HG02678 (cell line): ENCODE results near the gene RAD23B.

ENCODE experiments used
- ATAC-seq: cut with Tn5 transposase; IDR thresholded peaks from one replicate; pipeline ENCODE4 v1.9.1; 2021; ENCODE audit warnings: mild to moderate bottlenecking, moderate library complexity; ENCODE audit not compliant: unreplicated experiment

The RAD23B gene

DNA sequence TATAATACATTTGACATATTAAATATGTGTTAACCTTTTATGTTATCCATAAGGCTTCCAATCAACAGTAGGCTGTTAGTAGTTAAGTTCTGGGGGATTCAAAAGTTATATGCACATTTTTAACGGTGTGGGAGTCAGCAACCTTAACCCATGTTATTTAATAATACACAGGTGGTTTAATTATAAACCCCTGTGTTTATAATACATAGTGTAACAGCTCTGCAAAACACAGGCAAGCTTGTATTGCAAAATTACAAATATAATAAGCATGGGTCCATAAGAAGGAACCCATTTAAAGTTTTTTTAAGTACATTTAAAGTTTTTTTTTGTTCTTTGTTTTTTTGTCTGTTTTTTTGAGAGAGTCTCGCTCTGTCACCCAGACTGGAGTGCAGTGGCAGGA, 14.5 kb upstream of the RAD23B start:
- no peak for ATAC-seq

DNA sequence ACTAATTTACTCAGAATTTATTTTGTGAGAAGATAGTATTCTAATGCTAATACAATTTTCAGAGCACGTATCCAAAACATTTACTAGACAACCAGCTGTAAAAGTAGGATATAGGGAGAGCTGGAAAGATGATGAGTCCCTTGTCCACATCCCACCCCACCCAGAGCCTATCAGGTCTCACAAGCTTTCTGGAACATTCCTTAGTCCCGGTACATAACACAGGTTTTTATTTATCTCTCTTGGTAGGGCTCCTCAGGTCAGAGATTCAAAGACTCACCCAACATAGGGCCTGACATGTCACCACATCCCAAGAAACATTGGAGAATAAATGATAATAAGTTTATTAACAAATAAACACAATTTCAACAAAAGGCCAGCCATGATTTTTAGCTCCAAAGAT, 13.8 kb upstream of the RAD23B start:
- ATAC-seq = no peak

DNA sequence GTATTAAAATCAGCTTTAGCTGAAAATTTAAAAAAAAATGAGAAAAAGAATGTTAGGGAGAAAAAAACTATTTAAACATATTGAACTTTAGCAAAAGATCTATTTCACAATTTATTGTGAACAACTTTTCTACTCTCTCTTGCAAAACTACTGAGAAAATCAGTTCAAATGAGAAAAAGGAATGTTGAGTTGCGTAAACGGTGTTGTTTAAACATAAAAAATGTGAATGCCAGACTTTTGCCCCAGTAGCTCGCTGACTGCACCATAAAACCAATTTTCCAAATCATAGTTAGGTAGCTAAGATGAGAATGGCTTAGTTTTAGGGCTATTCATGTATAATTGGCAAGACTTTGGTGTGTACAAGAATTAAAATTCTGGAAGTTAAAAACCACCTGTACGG, 13.4 kb upstream of the RAD23B start:
- ATAC-seq = no peak

DNA sequence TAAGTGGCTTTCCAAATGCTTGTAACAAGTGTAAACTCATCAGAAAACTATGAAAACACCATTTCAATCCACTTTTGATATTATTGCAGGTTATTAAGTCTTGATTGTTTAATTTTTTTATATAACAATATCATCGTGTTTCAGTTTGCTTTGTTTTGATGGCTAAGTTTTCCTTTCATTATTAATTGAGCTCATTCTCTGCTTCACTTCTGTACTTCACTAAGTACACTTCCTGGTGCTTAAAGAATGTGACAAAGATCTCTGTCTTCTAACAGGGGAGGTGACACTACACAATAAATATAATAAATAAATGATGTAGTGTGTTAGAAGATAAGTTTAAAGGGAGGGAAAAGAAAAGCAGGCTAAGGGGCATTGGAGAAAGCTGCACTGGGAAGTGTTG, 13.0 kb upstream of the RAD23B start:
- ATAC-seq = no peak

DNA sequence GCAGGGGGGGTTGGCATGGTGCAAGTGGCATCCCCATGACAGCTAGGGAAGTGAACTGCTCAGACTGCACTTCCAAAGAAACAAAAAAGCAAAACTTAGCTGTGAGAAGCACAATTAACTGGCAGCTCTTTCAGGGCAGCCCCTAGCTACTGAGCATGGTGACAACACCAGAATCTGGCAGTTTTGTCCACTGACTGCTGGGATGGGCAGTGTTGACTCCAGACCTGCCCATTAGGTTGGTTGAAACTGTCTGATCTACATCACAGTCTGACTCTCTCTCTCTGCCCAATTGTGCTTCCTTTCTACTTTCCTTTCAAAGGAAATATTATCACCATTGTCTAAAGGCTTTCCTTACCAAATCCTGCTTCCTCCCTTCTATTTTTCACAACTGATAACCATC, 12.5 kb upstream of the RAD23B start:
- no peak for ATAC-seq

DNA sequence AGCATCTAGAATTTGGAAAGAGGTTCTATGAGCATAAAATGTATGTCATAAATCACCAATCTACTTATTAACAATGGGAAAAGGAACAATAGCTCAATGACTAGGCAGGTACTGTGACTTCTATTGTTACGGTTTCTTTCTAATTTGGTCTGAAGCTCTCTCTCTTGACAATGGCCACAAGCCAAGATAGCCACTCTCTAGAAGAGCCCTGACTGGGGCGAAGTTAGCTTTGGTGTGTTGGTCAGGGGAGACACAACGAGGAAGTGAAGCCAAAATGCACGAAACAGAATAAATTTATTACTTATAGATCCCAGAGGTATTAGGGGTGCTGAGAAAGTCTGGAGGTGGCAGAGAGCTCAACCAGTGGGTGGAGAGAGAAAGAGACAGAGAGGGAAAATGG, 9.4 kb upstream of the RAD23B start:
- no peak for ATAC-seq

DNA sequence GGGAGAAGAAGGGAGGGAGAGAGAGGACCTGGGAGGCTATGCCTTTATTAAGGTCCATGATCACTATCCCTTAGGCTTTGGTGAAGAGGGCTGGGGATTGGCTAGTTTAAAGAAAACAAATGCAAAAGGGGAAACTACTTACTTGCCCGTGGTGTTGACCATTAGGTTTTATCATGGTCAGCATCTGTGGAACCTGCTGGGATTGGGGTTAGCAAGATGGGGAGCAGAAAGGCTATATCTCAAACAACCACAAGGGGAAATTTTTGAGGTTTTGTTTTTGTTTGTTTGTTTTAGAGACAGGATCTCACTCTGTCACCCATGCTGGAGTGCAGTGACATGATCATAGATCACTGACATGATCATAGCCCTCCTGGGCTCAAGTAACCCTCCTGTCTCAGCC, 9.0 kb upstream of the RAD23B start:
- ATAC-seq = no peak

DNA sequence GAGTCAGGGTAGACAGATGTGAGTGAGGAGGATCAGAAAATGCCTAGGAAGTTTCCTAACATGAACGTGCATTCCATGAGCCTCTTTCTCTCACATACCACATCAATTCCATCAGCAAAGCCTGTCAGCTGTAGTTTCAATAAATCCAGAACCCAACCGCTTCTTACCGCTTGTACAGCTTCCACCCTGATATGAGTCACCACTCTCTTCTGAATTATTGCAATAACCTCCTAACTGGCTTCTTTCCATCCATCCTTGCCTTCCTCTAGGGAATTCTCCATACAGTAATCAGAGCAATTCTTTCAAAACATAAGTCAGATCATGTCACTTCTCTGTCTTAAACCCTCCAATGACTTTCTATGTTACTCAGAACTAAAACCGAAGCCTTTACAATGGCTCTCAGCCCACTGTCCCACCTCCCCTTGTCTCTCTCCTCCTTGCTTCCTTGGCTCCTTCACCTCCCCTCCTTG, 8.1 kb upstream of the RAD23B start:
- no peak for ATAC-seq

DNA sequence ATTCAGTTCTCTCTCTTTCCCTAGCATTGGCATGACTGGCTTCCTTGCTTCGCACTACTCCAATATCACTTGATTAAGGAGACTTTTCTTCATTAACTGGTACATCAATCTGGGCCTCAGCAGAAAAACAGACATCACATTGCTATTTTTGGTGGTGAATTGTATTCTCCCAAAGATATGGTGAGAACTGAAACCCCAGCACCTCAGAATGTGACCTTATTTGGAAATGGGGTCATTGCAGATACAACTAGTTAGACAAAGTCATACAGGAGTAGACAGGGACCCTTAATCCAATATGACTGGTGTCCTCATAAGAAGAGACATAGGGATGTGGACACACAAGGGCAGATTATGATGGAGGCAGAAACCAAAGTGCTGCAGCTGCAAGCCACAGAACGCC, 7.5 kb upstream of the RAD23B start:
- ATAC-seq = no peak

DNA sequence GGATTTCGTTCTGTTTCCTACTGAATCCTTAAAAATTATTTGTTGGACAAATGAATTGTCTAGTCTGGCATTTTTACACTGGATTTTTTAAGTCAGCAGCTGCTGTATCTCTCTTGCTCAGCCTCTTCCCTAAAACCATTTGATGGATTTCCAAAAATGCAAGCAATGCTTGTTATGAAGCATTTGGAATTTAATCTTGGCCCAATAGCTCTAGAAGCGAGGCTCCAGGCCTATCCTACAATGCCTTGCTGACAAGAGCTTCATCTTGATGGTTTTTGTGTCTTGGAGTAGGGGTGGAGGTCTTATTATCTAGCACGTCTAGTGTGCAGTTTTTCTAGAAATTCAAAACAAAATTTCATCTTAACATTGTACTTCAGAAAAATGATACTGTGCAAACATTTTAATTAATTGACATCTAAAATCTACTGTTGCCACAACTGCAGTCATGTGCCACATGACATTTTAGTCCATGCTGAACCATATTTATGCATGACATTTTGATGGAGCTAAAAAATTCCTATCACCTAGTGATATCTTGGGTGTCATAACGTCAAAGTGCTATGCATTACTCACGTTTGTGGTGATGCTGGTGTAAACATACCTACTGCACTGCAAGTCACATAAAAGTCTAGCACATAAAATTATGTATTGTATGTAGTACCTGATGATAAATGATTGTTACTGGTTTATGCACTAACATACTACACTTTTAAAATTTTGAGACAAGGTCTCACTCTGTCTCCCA, 5.9 kb upstream of the RAD23B start:
- ATAC-seq = no peak

DNA sequence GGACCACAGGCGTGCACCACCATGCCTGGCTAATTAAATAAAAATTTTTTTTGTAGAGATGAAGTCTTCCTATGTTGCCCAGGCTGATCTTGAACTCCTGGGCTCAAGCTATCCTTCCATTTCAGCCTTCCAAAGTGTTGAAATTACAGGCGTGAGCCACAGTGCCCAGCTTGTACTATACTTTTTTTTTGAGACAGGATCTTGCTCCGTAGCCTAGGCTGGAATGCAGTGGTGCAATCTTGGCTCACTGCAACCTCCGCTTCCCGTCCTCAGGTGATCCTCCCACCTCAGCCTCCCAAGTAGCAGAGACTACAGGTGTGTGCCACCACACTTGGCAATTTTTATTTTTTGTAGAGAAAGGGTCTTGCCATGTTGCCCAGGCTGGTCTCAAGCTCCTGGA, 5.3 kb upstream of the RAD23B start:
- ATAC-seq = no peak

DNA sequence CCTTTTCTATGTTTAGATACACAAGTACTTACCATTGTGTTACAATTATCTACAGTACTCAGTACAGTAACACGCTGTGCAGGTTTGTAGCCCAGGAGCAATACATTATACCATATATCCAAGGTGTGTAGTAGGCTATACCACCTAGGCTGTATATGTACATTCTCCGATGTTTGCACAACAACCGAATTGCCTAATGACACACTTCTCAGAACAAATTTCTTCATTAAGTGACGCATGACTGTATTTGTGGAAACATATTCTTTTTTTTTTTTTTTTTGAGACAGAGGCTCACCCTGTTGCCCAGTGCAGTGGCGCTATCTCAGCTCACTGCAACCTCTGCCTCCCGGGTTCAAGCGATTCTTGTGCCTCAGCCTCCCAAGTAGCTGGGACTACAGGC, 4.0 kb upstream of the RAD23B start:
- ATAC-seq = no peak

DNA sequence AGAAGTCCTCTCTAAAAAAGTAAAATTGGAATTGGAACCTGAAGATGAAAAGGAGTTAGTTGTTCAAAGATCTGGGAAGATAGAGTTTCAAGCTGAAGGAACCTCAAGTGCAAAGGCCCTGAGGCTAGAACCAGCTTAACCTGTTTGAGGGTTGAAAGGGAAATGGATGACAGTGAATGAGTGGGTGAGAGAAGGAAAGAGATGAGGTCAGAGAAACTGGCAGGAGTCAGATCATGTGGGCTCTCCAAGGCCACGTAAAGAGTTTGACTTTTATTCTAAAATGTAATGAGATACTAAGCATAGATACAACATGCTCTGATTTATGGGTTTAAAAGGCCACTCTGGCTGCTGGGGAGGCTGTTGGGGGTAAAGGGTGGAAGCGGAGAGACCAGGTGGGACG, 2.5 kb upstream of the RAD23B start:
- ATAC-seq = no peak

DNA sequence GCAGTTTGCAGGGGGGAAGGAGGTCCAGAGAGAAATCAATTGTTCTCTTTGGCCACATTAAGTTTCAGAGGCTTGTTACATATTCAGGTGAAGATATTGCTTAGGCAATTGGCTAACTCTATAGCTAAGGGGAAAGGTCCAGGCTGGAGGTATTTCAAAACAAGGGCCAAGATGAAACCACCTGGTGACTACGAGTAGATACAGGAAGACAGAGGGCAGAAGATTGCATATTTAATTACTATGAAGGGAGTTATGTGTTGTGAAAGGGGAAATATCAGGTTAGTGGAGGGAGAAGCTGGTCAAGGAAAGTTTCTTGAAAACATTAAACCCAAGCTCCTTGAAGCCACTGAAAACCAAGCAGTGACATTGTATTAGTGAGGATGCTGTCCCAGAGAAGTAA, 1.9 kb upstream of the RAD23B start:
- ATAC-seq = no peak

DNA sequence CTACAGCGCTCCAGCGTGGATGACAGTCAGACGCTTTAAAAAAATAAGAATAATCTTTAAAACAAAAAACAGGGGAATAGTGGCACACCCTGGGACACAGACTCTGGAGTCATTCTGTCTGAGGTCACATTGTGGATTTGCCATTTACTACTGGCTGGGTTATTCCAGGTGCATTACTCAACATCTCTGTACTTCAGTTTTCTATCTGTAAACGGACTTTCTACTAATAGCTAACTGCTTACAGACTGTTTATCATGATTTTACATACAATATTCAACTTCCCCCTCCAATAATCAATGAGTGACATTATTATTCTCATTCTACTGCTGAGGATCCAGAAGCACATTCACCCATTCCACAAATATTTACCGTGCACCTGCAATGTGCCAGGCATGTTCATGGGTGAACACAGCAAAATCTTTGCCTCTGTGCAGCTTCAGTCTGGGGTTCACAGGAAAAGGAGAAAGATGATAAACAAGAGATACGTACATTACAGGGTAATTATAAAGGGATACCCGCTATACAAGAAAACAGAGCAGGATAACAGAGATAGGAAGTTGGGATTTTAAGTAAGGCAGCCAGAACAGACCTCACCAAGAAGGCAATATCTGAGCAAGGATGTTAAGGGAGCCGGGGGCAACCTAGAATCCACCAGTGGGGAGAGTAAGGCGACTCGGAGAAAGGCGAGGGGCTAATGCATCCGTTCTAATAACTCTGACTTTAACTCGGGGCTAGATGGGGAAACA, 984 bp upstream of the RAD23B start:
- peak; percentile 0 for ATAC-seq

DNA sequence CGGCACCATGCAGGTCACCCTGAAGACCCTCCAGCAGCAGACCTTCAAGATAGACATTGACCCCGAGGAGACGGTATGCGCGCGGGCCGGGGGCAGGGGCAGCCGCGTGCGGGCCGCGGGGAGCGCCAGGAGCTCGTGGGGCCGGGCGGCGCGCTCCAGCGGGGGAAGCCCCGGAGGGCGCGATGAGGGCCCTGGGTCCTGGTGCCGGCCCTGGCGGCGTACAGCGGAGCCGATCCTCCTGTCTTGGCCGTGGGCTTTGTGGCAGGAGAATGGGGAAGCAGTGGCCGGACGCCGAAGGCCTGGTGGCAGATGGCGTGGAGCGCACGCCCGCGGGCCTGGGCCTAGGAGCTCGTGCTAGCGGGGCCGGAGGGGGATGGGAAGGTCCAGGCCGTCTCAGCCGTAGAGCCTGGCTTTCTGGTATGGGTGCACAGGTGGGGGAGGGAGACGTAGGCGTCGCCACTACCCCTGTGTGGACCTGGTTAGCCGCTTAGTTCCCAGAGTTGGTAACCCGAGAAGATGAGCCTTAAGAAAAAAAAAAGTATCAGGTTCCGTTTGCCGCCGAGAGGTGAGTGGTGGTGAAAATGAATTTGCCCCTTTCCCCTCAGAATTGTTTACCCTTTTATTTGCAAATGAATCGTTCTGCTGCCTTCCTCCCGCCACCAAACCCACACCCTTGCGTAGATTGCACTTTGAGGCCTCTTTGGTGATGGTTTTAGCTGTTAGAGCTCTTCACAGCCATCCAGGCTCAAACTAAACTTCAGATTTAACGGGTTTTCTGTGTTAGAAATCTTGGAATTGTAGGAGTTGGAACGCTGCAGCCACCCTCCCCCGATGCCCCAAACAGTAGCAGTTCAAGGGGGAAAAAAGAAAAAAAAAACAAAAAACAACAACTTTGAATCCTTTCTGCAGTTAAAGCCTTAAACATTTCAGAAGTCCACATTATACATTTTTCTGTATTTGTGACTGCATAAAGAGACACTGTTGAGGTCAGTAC, 841 bp downstream of the RAD23B start:
- ATAC-seq = peak; percentile 46

DNA sequence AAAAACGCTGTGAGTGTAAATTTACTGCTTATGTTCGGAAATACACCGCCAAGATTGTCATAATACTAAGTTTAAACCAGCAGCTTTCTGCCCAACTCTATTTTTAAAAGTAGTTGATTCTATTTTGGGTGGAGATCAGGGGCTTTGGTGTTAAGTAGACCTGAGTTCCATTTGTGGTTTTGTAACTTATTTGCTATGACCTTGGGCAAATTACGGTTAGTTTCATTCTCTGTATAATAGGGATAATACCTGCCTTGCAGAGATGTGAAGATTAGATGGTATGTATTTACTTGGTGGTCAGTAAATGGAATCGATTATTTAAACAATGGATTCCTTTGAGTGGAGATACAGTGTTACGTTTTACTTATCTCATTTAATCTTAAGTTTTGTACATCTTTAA, 1.6 kb downstream of the RAD23B start:
- no peak for ATAC-seq

DNA sequence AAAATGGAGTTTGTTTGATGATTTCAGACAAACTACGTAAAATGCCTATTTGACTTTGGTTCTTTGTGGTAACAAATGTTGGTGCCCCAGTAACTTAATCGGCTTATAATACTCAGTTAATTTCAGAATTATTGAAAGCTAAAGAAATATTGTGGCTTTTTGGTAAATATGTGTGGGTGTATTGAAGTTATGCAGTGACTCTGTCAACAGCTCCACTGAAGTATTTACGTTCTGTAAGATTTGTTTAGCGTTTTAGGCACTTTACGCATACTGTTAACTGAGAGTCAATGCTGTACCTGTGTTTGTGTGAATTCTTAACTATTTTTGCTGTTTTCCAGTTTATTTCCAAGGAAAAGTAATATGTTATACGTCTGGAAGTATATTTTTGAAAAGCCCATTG, 2.2 kb downstream of the RAD23B start:
- no peak for ATAC-seq

DNA sequence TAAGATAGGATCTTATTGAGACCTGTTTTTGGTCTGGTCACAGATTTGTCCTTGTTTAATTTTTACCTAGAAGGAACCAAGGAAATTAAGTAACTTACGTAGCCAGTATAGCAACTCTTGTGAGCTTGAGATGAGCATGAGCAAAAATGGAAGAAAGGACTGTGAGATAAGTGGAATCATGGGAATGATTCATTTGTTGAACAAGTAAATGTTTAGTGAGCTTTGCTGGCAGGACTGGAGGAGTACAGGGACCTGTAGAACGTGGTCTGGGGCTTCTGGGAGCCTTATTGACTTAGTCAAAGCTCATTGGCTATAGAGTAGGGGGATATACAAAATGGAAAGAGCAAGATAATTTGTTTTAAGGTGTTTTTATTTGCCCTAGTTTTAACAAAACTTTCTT, 3.0 kb downstream of the RAD23B start:
- no peak for ATAC-seq

DNA sequence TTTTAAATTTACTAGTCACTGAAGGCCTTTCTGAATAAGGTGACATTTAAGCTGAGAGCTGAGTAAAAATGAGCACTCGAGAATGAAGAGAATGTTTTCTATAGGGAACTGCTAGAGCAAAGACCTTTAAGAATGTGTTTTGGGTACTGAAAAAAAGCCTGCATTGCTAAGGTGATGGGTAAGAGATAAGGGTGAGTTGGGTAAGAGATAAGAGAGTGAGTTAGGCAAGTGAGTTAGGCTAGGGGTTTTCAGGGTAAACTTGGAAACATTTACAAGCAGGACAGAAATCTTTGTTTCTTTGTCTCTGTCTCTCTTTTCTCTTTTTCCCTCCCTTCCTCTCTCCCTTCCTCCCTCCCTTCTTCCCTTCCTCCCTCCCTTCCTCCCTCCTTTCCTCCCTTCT, 5.6 kb downstream of the RAD23B start:
- ATAC-seq = no peak

DNA sequence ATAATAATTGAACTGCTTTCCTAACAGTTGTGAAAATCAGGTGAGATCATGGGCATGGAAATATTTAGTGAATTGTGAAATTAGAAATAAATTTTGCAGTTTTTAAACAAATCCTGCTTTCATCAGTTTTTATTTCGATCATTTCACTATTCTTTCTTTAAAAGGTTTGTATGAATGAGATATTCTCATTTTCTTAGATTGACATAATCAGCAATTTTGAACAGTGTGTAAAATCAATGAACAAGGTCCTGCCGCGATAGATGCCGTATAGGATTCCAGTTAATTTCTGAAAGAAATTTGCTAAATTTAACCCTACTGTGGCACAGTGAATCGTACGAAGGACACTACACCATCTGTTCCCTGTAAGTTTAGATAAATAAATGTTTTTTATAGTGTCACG, 7.5 kb downstream of the RAD23B start:
- no peak for ATAC-seq
